ENCODE measurements around the gene SCN10A. TPM values are rescaled to one million over a fixed set of nuclear protein-coding genes. Genes with fewer than 3 reads are reported as not detected.

Gene SCN10A
- total RNA-seq, 1 donor = not detected

GRCh38 chr3:38653685-38654537 is 162.1 kb downstream of the SCN10A start:
- no peak overlapping the region for H3K4me3 ChIP-seq (ENCODE audit: low read depth, low read length)
- no peak for DNase-seq (ENCODE audit: low read depth)
- TF ChIP-seq CTCF (IDR thresholded peaks at IDR 0.05; ENCODE audit: insufficient read depth, low read length) = no peak

GRCh38 chr3:38652934-38653333 is 163.1 kb downstream of the SCN10A start:
- no peak for DNase-seq (ENCODE audit: low read depth)
- no peak for TF ChIP-seq CTCF (IDR thresholded peaks at IDR 0.05; ENCODE audit: insufficient read depth, low read length)
- H3K4me3 ChIP-seq (ENCODE audit: low read depth, low read length) = no peak overlapping the region

GRCh38 chr3:38651153-38651789 is 164.7 kb downstream of the SCN10A start:
- peak; percentile 56 for DNase-seq (ENCODE audit: low read depth)
- no peak overlapping the region for H3K4me3 ChIP-seq (ENCODE audit: low read depth, low read length)
- TF ChIP-seq CTCF (IDR thresholded peaks at IDR 0.05; ENCODE audit: insufficient read depth, low read length) = peak; percentile 100

GRCh38 chr3:38650248-38650951 is 165.6 kb downstream of the SCN10A start:
- no peak overlapping the region for H3K4me3 ChIP-seq (ENCODE audit: low read depth, low read length)
- no peak for DNase-seq (ENCODE audit: low read depth)
- TF ChIP-seq CTCF (IDR thresholded peaks at IDR 0.05; ENCODE audit: insufficient read depth, low read length) = no peak

- no peak for DNase-seq (ENCODE audit: low read depth)
- no peak for TF ChIP-seq CTCF (IDR thresholded peaks at IDR 0.05; ENCODE audit: insufficient read depth, low read length)
- peak within 1 kb of the TSS; percentile 59 for H3K4me3 ChIP-seq (ENCODE audit: low read depth, low read length)
These were observed 166.3 kb downstream of the SCN10A start, which contains the start of gene SCN5A for GRCh38 chr3:38649500-38650247. Gene SCN5A (minus strand): TSS chr3:38649687. CDS start chr3:38633307, 16,380 bp downstream.

All from fibroblast of the aortic adventitia (primary cell).